ENCODE data around the gene ARL8A.
"Not testable (repeated sequence)": the region's sequence is repeated elsewhere in the genome, so short reads cannot be mapped to it uniquely, and the experiment has no call there.

ARL8A gene

GRCh38 chr1:202173993-202174392, 29.5 kb upstream of the ARL8A start:
- no peak for DNase-seq (ENCODE audit: low spot score)

- DNase-seq (ENCODE audit: low spot score), result no peak
Measured at GRCh38 chr1:202172015-202172355, 27.4 kb upstream of the ARL8A start.

- DNase-seq (ENCODE audit: low spot score), result no peak
Measured at GRCh38 chr1:202171292-202172014, 26.9 kb upstream of the ARL8A start.

GRCh38 chr1:202170726-202171125, 26.2 kb upstream of the ARL8A start:
- no peak for DNase-seq (ENCODE audit: low spot score)

GRCh38 chr1:202168861-202169260, 24.3 kb upstream of the ARL8A start:
- DNase-seq (ENCODE audit: low spot score), result no peak

GRCh38 chr1:202167708-202168415, 23.3 kb upstream of the ARL8A start:
- DNase-seq (ENCODE audit: low spot score), result no peak

- DNase-seq (ENCODE audit: low spot score), result not testable (repeated sequence)
Measured at GRCh38 chr1:202167054-202167453, 22.5 kb upstream of the ARL8A start.

- DNase-seq (ENCODE audit: low spot score), result no peak
Measured at GRCh38 chr1:202165942-202166843, 21.7 kb upstream of the ARL8A start.

- no peak for DNase-seq (ENCODE audit: low spot score)
Measured at GRCh38 chr1:202165267-202165941, 20.9 kb upstream of the ARL8A start.

GRCh38 chr1:202164271-202165037, 19.9 kb upstream of the ARL8A start:
- DNase-seq (ENCODE audit: low spot score), result peak; percentile 79

GRCh38 chr1:202163281-202164270, 19.0 kb upstream of the ARL8A start:
- DNase-seq (ENCODE audit: low spot score), result no peak

GRCh38 chr1:202162418-202163280, 18.1 kb upstream of the ARL8A start:
- DNase-seq (ENCODE audit: low spot score), result peak; percentile 40

- peak; percentile 43 for DNase-seq (ENCODE audit: low spot score)
Measured at GRCh38 chr1:202162047-202162417, 17.5 kb upstream of the ARL8A start.

GRCh38 chr1:202161151-202162046, 16.9 kb upstream of the ARL8A start:
- no peak for DNase-seq (ENCODE audit: low spot score)

- peak; percentile 75 for DNase-seq (ENCODE audit: low spot score)
Measured at GRCh38 chr1:202160377-202160940, 15.9 kb upstream of the ARL8A start, which contains the start of gene PTPN7. TSS of gene PTPN7 (minus strand) at chr1:202160602. CDS start at chr1:202159402, 1,200 bp downstream.

- peak; percentile 54 for DNase-seq (ENCODE audit: low spot score)
Measured at GRCh38 chr1:202159534-202160371, 15.2 kb upstream of the ARL8A start.
